Panc1 (cell line): ENCODE results near the gene HS6ST3. TPM values are rescaled to one million over a fixed set of nuclear protein-coding genes. Genes with fewer than 3 reads are reported as not detected.

Experiments
- ATAC-seq: fragments of 200-7000 bp; cut with Tn5 transposase; 2 replicates; pipeline ENCODE4 v1.9.1; 2020; ENCODE audit warnings: mild to moderate bottlenecking, moderate library complexity
- BruUV-seq: library from RNA; stranded (reverse); fragments of 400-500 nt; replicated peaks from 2 replicates; lab custom pipeline; 2021; lab: Mats Ljungman, UMichigan
- CTCF ChIA-PET: fragments of 300-600 bp; sonication (Branson Sonifier 250); formaldehyde crosslinking; loops from one replicate; lab custom pipeline; 2022; ENCODE audit warnings: antibody characterized with exemption; lab: Charles Lee
- POLR2A ChIA-PET: fragments of 300-600 bp; sonication (Branson Sonifier 250); formaldehyde crosslinking; loops from one replicate; lab custom pipeline; 2022; ENCODE audit warnings: antibody characterized with exemption; lab: Charles Lee
- DNase-seq: peaks from one replicate; pipeline ENCODE4 v3.0.0-alpha.2; 2010; ENCODE audit warnings: low read depth, low spot score
- H3K27ac ChIP-seq: 2 replicates; pipeline ENCODE4 v1.5.1; 2011; ENCODE audit warnings: mild to moderate bottlenecking, low read length, inconsistent platforms
- H3K27me3 ChIP-seq: fragments of 200-500 bp; sonication (Bioruptor generic); 2 replicates; pipeline ENCODE4 v1.6.0; 2014; ENCODE audit warnings: low read length, inconsistent platforms; ENCODE audit not compliant: control insufficient read depth, insufficient read depth
- H3K36me3 ChIP-seq: fragments of 200-500 bp; sonication (Bioruptor generic); 2 replicates; pipeline ENCODE4 v1.5.1; 2014; ENCODE audit warnings: inconsistent platforms, mild to moderate bottlenecking, low read length, moderate library complexity; ENCODE audit not compliant: control insufficient read depth, insufficient read depth
- H3K4me1 ChIP-seq: 2 replicates; pipeline ENCODE4 v1.5.1; 2011; ENCODE audit warnings: inconsistent platforms, mild to moderate bottlenecking, low read length, moderate library complexity; ENCODE audit not compliant: control insufficient read depth, insufficient read depth
- H3K4me3 ChIP-seq, 2 experiments: 2 replicates each; pipeline ENCODE4 v1.5.1; 2011 to 2012; ENCODE audit warnings: low read depth in 2 of 2, low read length in 2 of 2, mild to moderate bottlenecking in 2 of 2, inconsistent platforms in 1 of 2, moderate library complexity in 1 of 2
- H3K9me3 ChIP-seq: fragments of 200-500 bp; sonication (Bioruptor generic); 2 replicates; pipeline ENCODE4 v1.5.1; 2014; ENCODE audit warnings: low read depth, mild to moderate bottlenecking, inconsistent platforms, low read length, moderate library complexity; ENCODE audit not compliant: control insufficient read depth, insufficient read depth
- POLR2AphosphoS5 ChIP-seq: IDR thresholded peaks from 2 replicates; pipeline ENCODE4 v1.6.1; 2012; ENCODE audit warnings: mild to moderate bottlenecking, low read depth, low read length, moderate library complexity
- REST ChIP-seq, 2 experiments: IDR thresholded peaks; 2 replicates each; pipeline ENCODE4 v1.6.1; 2011 to 2012; ENCODE audit warnings: low read depth in 2 of 2, control low read depth in 1 of 2, low read length in 1 of 2, mild to moderate bottlenecking in 1 of 2, moderate library complexity in 1 of 2; ENCODE audit not compliant: insufficient read depth in 1 of 2
- SIN3A ChIP-seq: IDR thresholded peaks from 2 replicates; pipeline ENCODE4 v1.6.1; 2012; ENCODE audit warnings: low read depth, mild to moderate bottlenecking, low read length, moderate library complexity, borderline replicate concordance; ENCODE audit not compliant: insufficient read depth
- TCF7L2 ChIP-seq: IDR thresholded peaks from 2 replicates; pipeline ENCODE4 v1.6.1; 2011; ENCODE audit warnings: mild to moderate bottlenecking, low read depth, low read length, inconsistent platforms
- in situ Hi-C: cut with HindIII; loops from 2 replicates; pipeline ENCODE4 v1.10.0; 2016; ENCODE audit warnings: low sequenced_read_pairs, low pct_unique_long_range_greater_than_20kb
- intact Hi-C: fragments of 100-400 bp; cut with micrococcal nuclease; formaldehyde crosslinking; loops from one replicate; pipeline ENCODE4 v1.10.0; 2022; ENCODE audit not compliant: unreplicated experiment
- total RNA-seq: library from RNA; stranded (reverse); gene quantifications from one replicate; pipeline ENCODE4 v1.2.1, GENCODE V29; 2021; ENCODE audit not compliant: unreplicated experiment
- TF ChIP-seq, protein P1 (sequence below): fragments of 450-650 bp; IDR thresholded peaks from 2 replicates; pipeline ENCODE4 v1.5.1; 2017; ENCODE audit warnings: mild to moderate bottlenecking

HS6ST3 gene
- total RNA-seq, 1 experiment from 2014 or later: 0.13 TPM

DNA sequence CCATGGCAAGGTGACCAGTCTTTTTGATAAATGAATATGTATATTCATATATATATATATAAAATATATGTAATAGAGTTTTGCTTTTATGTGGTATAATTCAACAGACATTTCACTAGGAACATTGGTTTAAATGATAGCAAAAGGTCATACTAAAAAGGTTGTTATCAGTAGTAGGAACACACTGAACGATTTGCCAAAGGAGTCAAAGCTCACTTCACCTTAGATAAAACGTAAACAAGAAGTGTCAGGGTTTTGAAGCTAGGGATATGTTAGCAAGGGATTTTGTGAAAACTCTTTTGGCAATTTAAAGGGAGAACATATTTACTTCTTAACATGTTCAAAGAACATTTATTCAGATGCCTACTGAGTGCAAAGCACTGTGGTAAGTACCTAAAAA is 8.0 kb upstream of the HS6ST3 start:
- in situ Hi-C loops: no loop called here
- H3K27ac ChIP-seq: no peak overlapping the region
- ChIA-PET POLR2A (no interaction called here), CTCF (no interaction called here)
- peaks cover 11% of the 10 kb centered on the region for H3K27me3 ChIP-seq
- no peak for DNase-seq
- no peaks in the 10 kb centered on the region for H3K4me1 ChIP-seq
- ATAC-seq: no peak
- H3K36me3 ChIP-seq: no peaks in the 10 kb centered on the region
- no TSS peak for BruUV-seq
- TF ChIP-seq, protein P1, sequence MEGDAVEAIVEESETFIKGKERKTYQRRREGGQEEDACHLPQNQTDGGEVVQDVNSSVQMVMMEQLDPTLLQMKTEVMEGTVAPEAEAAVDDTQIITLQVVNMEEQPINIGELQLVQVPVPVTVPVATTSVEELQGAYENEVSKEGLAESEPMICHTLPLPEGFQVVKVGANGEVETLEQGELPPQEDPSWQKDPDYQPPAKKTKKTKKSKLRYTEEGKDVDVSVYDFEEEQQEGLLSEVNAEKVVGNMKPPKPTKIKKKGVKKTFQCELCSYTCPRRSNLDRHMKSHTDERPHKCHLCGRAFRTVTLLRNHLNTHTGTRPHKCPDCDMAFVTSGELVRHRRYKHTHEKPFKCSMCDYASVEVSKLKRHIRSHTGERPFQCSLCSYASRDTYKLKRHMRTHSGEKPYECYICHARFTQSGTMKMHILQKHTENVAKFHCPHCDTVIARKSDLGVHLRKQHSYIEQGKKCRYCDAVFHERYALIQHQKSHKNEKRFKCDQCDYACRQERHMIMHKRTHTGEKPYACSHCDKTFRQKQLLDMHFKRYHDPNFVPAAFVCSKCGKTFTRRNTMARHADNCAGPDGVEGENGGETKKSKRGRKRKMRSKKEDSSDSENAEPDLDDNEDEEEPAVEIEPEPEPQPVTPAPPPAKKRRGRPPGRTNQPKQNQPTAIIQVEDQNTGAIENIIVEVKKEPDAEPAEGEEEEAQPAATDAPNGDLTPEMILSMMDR: no peak
- TF ChIP-seq POLR2AphosphoS5 (no peak), TCF7L2 (no peak), REST (IDR thresholded peaks at IDR 0.05; ENCODE audit: insufficient read depth in 1 of 2, low read depth in 2 of 2, low read length in 1 of 2) (no peak), SIN3A (no peak)
- no peak overlapping the region for H3K4me3 ChIP-seq
- no peaks in the 10 kb centered on the region for H3K9me3 ChIP-seq
- intact Hi-C loops: no loop called here

GRCh38 chr13:96082640-96083039 is 7.3 kb upstream of the HS6ST3 start:
- H3K27me3 ChIP-seq: peaks cover 18% of the 10 kb centered on the region
- CTCF ChIA-PET: no interaction called here
- ATAC-seq (no peak), DNase-seq (no peak)
- H3K9me3 ChIP-seq: no peaks in the 10 kb centered on the region
- H3K4me1 ChIP-seq: no peaks in the 10 kb centered on the region
- intact Hi-C loops: no loop called here
- in situ Hi-C loops: no loop called here
- no peaks in the 10 kb centered on the region for H3K36me3 ChIP-seq
- TF ChIP-seq SIN3A (no peak), POLR2AphosphoS5 (no peak), TCF7L2 (no peak), REST (IDR thresholded peaks at IDR 0.05; ENCODE audit: insufficient read depth in 1 of 2, low read depth in 2 of 2, low read length in 1 of 2) (no peak)
- TF ChIP-seq, protein P1: no peak
- H3K4me3 ChIP-seq: no peak overlapping the region
- no TSS peak for BruUV-seq
- no peak overlapping the region for H3K27ac ChIP-seq
- POLR2A ChIA-PET: no interaction called here
